ENCODE measurements around the gene HINT2.

HINT2 gene

DNA sequence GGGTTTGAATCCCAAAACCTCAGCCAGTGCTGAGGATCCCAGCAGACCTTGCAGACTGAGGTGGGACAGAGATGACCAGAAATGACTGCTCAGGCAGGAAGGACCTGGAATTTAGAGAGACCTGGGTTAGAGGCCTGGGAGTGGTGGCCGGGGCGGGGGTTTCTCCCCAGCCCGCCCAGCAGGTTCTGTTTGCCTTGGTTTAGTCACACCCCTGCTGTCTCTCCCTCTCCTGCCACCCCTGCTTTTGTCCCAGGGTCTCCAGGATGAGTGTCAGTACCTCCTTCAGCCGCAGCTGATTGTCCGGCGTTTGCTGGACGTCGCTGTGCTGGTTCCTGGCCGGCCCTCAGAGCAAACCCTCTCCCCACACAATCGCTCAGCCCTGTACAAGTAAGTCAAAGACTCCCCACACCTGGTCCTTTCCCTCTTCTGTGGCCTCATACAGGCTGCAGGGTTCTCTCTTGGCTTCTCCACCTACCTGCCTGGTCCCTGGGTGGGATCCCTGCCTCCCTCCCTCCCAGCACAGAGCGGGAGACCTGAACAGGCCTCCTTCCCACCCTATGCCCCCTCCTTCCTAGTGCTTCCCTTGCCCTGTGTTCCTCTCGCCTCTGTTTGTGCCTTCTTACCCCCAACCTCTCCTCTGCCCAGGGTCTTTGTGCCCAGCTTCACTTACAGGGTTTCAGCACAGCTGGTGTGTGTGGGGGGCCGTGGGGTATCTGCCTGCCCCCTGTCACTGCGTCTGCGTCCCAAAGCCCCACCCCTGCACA lies 26.2 kb upstream of the HINT2 start:
- no peak for FAIRE-seq

DNA sequence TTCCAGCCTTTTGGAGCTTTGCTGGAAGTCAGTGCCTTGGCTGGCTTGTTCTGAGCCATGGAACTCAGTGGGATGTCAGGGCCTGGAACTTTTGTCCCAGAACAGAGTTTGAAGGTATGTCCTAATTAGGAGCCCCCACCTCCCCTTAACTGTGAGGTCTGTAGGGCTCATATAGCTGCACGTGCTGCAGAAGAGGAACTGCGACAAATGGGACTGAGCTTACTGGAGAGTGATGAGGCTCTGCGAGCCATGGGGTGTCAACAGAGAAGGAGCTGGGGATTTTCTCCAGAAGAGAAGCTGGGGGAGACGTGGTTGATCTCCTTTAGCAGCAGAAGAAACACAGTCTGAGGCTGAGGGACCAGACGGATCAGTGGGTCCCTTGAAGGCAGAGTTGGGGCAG lies 25.1 kb upstream of the HINT2 start:
- no peak for FAIRE-seq

DNA sequence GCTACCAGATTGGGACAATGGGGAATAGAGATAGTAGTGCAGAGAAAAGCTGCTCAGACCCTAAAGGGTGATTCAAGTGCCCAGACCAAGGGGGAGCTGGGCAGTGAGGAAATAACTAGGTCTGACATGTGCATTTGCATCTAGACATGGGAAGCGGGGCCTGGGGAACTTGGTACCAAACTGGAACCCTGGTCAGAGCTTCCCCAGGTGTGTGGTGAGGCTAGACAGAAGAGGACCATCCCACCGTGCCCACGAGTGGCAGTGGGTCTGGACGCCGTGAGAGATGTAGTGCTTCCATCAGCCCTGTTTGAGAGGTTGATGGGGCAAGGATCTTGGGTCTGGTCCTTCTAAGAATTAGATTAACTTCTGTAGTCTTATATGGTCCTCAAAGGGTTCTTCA lies 21.8 kb upstream of the HINT2 start:
- FAIRE-seq: no peak

DNA sequence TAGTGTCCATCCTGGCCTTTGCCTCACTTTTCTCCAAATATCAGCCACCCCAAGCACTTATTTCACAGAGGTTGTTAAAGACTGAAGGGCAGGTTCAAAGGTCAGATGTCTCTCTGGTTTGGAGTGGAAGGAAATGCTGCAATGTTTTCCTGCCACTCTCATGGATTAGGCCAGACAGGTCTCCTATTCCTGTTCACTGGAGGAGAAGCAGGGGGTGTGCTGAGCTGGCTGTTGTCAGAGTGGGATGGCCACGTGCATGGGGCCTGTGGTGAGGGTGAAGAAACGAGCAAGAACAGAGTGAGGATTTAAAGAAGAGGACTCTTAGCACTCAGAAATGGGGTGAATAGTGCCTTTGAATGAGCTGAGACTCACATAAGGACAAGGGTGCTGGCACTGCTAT lies 20.9 kb upstream of the HINT2 start:
- FAIRE-seq: no peak

DNA sequence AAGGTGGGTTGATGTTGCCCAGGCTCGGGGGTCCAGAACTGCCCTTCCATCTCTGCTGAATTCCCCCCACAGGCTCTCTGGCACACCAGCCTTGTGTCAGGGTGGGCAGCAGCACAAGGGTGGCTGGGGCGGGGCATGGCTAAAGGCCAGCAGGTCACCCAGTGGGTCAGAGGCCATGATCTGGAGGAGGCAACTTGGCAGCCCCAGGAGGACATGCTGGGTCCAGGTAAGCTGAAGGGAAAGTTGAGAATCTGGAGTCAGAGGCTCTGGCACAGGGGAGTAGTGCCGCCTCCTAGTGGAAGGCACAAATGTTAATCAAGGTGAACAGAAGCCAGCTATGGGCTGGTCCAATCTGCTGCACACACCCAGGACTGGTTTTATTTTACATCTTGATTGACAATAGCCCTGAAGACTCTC lies 20.4 kb upstream of the HINT2 start:
- FAIRE-seq: no peak

DNA sequence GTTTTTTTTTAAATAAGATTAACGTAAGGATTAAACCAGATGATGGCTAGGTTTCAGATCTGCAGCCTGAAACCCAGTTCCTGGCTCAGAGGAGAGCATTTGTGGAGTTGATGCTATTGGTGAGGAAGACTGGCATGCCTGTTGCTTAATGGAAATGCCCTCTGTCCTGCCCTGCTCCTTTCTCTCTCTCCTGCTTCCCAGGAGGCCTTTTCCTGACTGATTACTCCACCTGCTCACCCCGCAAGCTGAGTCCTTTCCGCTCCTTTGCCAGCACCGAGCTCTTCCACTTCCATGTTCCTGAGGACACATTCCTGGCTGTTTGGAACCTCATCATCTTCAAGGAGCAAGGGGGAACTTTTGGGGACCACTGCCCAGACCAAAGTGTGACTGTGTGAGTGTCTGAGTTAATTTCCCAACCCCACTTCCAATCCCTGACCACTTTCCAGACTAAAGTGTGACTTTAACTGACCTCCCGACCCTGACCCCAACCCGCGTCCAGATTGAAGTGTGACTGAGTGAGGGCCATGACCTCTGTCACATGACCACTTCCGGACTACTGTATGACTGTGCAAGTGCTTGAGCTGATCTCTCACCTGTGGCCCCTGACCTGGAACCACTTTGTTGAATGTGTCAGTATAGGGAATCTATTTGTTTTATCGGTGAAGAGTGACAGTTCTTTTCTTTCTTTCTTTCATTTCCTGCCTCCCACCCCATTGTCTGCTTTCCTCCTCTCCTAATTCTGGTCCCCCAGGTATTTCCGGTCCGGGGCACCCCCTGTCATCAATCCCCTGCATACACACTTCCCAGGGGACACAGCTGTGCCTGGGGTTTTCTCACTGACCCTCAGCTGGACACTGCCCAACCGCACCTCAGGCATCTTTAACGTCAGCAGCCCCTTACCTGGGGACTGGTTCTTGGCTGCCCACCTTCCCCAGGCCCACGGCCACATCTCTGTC lies 19.7 kb upstream of the HINT2 start:
- no peak for FAIRE-seq

DNA sequence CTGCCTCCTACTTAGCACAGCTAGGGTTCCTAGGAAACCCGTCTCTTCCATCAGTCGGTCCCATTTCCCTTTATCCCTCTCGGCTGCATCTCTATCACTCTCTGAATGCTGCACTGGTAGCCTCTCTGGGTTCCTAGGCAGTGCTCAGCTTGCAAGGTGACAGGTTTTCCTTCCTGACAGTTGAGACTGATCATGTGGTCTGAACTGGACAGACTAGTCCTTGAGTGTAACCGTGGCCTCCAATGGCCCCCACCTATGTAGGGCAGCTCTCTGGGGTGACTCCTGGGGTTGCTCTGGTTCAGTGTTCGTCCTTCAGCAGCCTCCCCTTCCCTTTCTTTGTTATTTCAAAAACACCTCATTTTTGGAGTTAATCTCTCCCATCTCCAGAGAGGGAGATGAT lies 18.0 kb upstream of the HINT2 start:
- FAIRE-seq: no peak

DNA sequence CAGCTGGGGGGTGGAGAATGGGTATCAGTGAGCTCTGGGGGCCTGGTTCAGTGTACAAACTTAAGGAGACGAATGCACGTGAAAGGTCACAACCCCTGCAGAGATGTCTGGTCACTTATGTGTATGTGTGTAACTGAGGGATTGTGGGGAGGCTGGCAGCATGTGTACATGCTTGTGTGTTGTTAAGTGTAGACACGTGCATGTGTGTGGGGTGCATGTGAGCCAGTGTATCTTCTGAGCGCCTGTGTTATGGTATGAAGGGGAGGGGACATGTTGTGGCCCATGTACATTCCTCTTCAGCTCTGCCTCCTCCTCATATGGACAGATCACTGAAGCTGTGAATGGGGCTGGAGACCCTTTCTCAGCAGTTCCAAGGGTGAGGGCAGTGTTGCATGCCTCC lies 16.2 kb upstream of the HINT2 start:
- FAIRE-seq: no peak

DNA sequence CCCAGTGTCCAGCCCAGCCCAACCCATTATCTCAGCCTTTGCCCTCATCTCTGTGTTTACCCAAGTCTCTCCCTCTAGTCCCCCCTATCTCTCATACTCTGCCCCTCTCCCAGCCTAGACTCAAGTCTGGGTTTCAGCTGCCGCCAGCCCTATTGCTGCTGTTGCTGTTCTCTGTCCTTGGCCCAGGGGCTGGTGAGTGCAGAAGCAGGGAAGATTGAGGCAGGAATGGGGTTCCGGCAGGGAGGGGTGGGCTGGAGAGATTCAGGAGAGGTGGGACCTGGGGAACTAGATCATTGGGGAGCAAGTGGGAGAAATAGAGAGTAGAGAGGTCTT lies 14.9 kb upstream of the HINT2 start:
- no peak for FAIRE-seq

DNA sequence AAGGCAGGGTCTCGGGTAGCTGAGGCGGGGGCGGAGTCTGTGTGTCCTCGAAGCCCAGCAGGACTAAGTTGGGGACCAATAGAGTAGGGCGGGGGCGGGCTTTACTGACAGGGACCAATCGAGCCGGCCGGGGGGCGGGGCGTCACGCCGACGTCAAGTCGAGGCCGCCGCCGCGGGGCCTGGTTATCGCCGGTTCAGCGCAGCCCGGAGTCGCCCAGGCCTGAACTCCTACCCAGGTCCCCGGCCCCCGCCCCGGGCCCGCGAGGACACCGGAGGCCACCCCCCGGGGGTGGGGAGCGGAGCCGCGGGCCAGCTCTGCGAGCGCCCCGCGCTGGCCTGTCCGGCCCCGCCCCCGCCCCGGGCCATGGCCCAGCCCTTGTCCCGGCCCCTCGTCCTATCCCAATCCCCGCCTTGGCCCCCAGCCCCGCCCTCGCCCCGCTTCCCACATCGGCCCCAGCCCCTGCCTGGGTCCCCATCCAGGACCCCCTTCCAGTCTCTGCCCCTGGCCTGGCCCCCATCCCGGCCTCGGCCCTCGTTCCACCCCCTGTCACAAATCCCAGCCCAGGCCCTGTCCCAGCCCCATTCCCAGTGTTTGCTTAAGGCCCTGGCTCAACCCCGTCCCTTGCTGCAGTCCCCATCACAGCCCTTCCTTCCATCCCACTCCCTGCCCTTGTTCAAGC lies 14.4 kb upstream of the HINT2 start, which contains the start of gene TMEM8B:
Gene TMEM8B, plus strand, starts transcription at position 145 of the 680 bp plus-strand sequence. Its CDS starts 220 bp downstream, at position 365.
- no peak for FAIRE-seq

DNA sequence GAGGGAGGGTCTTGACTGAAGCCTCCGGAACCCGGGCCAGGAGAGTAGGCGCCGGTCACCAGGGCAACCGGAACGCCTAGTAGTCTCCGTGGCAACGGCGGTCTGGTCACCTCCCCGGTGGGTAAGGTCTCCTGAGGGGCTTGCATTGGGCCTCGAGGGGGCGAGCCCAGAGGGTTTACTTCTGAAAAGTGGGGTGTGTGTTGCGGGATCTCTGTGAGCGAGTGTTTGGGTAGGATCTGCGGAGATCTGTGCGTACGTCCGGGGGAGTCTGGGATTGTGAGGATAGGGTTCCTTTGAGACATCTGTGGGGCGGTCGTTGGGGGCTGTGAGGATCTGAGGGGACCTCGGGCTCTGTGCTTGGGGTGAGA lies 13.9 kb upstream of the HINT2 start, which contains the start of gene FAM221B:
Gene FAM221B, minus strand, starts transcription at position 17 of the 368 bp plus-strand sequence. CDS start 2,571 bp downstream, outside the sequence.
- FAIRE-seq: no peak

DNA sequence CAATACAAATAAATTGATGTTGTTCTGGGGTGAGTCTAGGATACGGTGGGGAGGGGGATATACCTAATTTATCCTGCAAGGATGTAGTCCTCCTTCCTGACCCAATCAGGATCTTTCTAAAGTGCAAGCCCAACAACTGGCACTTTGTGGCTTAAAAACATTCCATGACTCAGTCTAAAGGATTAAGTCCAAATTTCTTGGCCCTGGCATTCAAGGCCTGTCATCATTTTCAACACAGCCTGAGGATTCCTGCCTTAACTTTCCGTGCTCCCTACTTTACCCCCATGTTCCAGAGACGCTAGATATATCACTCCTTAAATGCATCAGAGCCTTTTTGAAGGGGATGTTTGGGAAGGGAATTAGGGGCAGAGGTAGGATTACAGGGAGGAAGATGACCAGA lies 12.6 kb upstream of the HINT2 start:
- FAIRE-seq: no peak

DNA sequence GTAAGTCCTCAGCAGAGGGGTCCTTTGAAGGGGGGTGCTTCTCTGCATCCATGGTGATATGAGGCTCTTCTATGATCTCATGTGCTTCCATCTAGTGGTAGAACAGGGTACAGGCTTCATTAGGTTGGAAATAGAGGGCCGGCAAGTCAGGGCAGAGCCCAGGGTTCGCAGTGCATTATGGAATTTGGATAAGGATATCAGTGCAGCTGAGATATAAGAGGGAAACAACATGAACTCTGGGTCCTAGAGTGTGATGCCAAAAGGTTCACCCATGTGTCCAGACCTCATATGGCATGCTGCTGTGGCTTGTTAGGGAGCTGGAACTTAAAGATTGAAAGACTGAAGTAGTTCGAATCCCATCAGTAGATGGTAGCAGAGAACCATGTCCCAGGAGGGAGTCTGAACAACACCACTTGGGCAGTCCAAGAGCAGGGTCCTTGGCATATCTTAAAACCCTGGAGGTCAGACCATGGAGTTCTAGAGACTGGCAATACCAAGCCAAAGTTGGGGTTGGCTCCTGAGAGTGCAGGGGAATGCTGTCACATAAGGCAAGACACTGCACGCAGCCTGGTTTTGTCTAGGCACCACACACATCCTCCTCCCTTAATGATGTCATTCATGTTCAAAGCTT lies 11.3 kb upstream of the HINT2 start:
- FAIRE-seq: no peak

DNA sequence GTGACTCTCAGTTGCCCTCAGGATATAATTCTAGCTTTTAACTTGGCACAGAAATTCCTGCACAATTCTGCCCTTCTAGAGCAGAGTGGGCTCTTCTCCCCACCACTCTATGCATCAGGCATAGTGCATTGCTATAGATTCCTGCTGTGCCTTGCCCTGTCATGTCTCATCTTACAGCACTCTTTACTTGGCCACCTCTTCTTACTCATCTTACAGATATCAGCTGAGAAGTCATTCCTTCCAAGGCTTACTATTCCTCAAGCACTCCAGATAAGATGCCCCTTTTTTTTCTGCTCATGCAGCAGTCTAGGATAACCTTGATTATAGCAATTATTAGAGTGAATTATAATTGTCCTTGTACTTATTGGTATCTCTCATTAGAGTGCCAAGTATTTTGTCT lies 8.1 kb upstream of the HINT2 start:
- no peak for FAIRE-seq

DNA sequence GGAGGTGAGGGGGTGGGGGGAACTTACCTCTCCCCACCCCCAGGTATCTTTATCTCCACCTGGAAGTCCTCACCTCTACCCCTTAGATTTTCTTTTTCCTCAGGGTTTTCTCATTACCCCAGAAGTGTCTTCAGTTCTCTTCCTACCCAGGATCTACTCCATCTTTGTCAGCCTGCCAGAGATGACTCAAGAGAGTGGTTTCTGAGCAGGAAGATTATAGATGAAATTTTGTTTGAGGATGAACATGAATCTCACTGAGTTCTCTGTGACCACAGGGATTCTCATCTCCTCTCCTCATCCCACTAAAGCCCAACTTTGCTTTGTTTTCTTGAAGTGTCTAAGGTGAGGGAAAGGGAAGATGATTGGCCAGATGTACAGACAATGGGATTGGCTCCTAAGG lies 5.2 kb upstream of the HINT2 start:
- FAIRE-seq: no peak

DNA sequence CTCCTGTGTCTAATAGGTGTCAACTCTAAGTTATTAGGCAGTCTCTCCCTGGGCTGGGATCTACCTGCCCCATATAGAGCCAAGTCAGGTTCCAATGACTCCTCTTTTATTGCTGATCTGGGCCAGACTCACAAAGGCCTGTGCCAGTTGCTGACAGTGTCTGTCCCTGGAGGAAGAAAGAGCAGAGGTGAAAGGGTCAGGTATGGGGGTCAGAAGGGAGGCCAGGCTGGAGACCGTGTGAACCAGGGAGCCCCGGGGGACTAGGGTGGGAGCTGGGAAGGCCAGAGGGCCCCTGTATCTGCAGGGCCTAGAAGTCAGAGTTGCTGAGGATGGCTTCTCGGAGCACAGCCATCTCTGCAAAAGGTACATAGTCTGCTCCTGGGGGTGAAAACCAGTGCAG lies 3.5 kb upstream of the HINT2 start:
- FAIRE-seq: no peak

DNA sequence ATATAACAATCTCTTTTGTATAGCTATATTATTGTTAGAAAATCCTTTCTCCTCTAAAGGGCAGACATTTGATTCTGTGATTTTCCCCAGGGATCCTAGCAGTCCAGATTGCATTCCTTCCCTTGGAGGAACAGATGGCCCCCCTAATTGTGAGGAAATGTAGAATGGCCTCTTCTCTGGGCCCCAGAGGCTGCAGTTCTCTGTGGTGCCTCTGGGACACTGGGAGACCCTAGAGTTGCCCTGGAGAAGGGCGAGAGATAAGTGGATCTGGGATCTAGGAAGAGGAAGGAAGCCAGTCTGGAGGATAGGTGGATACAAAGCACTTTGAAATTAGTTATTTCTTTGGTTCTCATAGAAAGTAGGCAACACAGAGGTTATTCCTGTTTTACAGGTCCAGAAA lies 1.9 kb upstream of the HINT2 start:
- no peak for FAIRE-seq

DNA sequence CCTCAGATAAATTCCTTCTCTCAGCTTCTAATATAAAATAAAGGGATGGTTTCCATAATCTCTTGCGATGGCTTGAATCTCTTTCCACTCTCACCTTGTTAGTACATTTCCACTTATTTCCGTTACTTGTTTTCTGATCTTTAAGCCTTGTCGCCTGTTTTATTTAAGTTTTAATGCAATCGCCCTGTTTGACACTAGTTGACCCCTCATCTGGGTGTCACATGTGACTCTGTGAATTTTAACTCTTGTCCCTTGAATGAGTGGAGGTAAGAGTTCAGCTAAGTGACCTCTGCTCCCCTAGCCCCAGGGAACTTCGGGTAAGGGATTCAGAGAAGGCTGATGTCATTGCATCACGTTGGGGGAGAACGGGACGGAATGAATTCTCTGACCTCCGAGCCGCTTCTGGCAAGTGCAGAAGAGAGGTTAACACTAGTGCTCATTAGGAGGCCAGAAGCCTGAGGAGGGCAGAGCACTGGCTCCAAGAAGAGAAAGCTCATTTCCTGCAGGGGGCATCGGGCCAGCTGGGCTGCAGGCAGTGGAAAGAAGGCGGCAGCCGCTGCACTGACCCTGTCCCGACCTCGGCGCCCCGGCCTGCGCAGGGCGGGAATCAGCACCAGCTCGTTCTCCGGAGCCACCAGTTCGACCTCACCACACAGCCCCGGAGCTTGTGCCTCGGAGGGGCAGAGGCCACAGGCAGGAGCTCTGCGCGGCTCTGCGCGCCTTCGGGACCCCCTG lies 569 bp downstream of the HINT2 start:
- no peak for FAIRE-seq

DNA sequence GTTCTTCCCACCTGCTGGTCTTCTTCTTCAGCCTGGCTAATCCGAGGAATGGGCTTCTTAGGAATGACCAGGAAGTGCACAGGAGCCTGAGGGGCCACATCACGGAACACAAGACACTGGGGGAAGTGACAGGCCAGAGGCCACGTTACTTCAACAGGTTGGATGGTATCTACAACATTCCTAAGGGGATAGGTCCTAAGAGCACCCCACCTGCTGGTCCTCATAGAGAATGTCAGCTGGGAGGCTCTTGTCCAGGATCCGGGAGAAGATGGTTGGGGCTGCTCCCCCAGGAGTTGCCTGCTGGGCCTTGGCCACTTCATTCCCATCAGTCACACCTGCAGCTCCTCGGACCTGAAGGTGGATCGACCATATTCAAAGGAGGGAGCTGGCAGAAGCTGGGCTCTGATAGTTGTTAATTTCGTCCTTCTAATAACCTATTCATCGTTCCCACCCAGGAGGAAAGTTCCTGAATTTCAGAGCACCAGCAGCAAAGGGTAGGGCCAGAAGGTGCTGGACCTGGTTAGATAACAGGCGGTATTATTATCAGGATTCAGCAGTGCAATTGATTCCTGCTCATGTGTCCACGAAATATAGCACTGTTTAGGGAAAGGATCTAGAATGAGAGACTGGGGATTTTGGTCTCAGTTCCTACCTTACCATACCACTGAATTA lies 1.3 kb downstream of the HINT2 start:
- FAIRE-seq: no peak

DNA sequence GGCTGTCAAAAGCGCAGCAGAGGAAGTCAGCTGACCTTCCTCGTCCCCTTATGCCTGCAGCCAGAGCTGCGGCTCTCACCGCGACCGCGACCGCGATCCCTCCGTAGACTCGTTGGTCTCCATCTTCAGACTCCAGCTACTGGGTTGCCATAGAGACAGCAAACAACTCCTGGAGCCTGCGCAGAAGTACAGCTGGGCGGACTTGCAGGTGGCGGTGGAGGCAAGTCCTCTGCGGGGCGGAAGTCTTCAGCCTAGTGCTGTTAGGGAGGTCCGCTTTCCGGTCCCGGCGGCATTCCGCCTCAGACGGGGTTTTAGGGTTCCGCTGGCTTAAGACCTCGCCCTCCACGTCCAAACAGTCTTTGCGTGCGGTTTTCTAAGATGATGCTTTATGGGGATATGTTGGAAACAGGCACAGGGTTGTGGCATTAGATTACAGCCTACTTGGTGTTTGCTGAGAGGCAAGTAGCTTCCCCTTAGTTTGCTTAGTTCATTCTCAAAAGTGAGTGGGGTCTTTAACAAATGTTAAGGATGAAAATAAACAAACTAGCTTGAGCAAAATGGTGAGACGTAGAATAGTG lies 2.7 kb downstream of the HINT2 start, which contains the start of gene SPAG8:
Gene SPAG8, minus strand, starts transcription at position 238 of the 578 bp plus-strand sequence. Its CDS starts 115 bp downstream, at position 123.
- peak; percentile 90 for FAIRE-seq
